Pancreas (tissue), 10 donors: ENCODE results near the gene LOC101059915.

Source experiments
- ATAC-seq, 4 donors: fragments of 200-7000 bp; cut with Tn5 transposase; one replicate each; pipeline versions ENCODE4 v1.8.0 to v1.9.1; 2020; ENCODE audit warnings: mild to moderate bottlenecking in 4 of 4, moderate library complexity in 4 of 4
- DNase-seq, 6 donors: peaks; one replicate each; pipeline ENCODE4 v3.0.0-alpha.2; 2020
- FAIRE-seq: peaks from 2 replicates; lab custom pipeline; 2012; peaks lifted over from hg19 to GRCh38; lab: Jason Lieb, UNC
- H3K27ac ChIP-seq, 4 donors: fragments of 200-600 bp; sonication (generic); 1 replicate in 3 of 4; 2 replicates in 1 of 4; pipeline versions ENCODE4 v1.5.0 to v1.8.0; 2020
- H3K27me3 ChIP-seq, 4 donors: fragments of 200-600 bp; one replicate each; pipeline ENCODE4 v1.8.0; 2021
- H3K36me3 ChIP-seq, 3 donors: fragments of 200-600 bp; sonication (generic) in 1 of 3; one replicate each; pipeline versions ENCODE4 v1.5.0 to v1.8.0; 2020 to 2021
- H3K4me1 ChIP-seq, 3 donors: fragments of 200-600 bp; one replicate each; pipeline ENCODE4 v1.8.0; 2021
- H3K4me3 ChIP-seq, 4 donors: fragments of 200-600 bp; sonication (generic) in 2 of 4; one replicate each; pipeline versions ENCODE4 v1.5.0 to v1.8.0; 2020 to 2021
- H3K9me3 ChIP-seq, 4 donors: fragments of 200-600 bp; one replicate each; pipeline ENCODE4 v1.8.0; 2021
- CTCF ChIP-seq, 4 donors: fragments of 200-600 bp; sonication (generic) in 3 of 4; IDR thresholded peaks; one replicate each; pipeline versions ENCODE4 v1.5.0 to v1.8.0; 2021; ENCODE audit warnings: antibody characterized with exemption in 4 of 4
- WGBS, 2 donors: extraction: QIAGEN DNeasy Blood & Tissue Kit; methylation state at CpG; one replicate each; pipeline ENCODE4 v1.1.7; 2013; 5-methylcytosine and 5-hydroxymethylcytosine counted together
- intact Hi-C, 3 donors: fragments of 100-400 bp; cut with DNase I; formaldehyde crosslinking; loops; one replicate each; pipeline versions ENCODE4 v1.11.1 to v1.14.2; 2022
- donor health status: healthy with polysubstance abuse.
- donor health status: DM: no; HTN: no; CAD: no; lungs with moderate emphysema.
- donor health status: DM: no; HTN: no; CAD: no.
- donor health status: control.
- donor health status: control.
- donor health status: Bipolar disorder and iron deficiency.
- donor health status: DM: yes; HTN: yes; CAD: no.
- donor health status: DM: no; HTN: no; CAD: no.
- donor health status: DM: no; HTN: no; CAD: no.
- donor health status: DM: yes; HTN: yes; CAD: no.

LOC101059915 gene

GRCh38 chrX:71619986-71620385 lies 47.4 kb upstream of the LOC101059915 start:
- H3K4me3 ChIP-seq: no peak overlapping the region
- H3K4me1 ChIP-seq: no peaks in the 10 kb centered on the region
- intact Hi-C loops: no loop called here
- DNase-seq (no peak), FAIRE-seq (no peak), ATAC-seq (no peak)
- no peak for TF ChIP-seq CTCF (IDR thresholded peaks at IDR 0.05)
- H3K27ac ChIP-seq: no peak overlapping the region
- no peaks in the 10 kb centered on the region for H3K36me3 ChIP-seq
- no peaks in the 10 kb centered on the region for H3K9me3 ChIP-seq
- H3K27me3 ChIP-seq: no peaks in the 10 kb centered on the region
- 60 to 88% methylated on average over 1 of the region's 1 CpG for WGBS, 2 donors

GRCh38 chrX:71621603-71622002 lies 45.7 kb upstream of the LOC101059915 start:
- no peak for TF ChIP-seq CTCF (IDR thresholded peaks at IDR 0.05)
- ATAC-seq (no peak), DNase-seq (no peak), FAIRE-seq (no peak)
- intact Hi-C loops: no loop called here
- Histone ChIP-seq H3K4me1 (no peaks in the 10 kb centered on the region), H3K27ac (no peak overlapping the region), H3K9me3 (no peaks in the 10 kb centered on the region), H3K4me3 (no peak overlapping the region), H3K36me3 (no peaks in the 10 kb centered on the region), H3K27me3 (no peaks in the 10 kb centered on the region)
- WGBS, 2 donors: 54 to 63% methylated on average over 6 of the region's 6 CpGs

GRCh38 chrX:71622032-71622575 lies 45.2 kb upstream of the LOC101059915 start:
- Histone ChIP-seq H3K9me3 (no peaks in the 10 kb centered on the region), H3K36me3 (no peaks in the 10 kb centered on the region), H3K4me3 (no peak overlapping the region), H3K27me3 (no peaks in the 10 kb centered on the region), H3K4me1 (no peaks in the 10 kb centered on the region), H3K27ac (peak overlapping the region in 3 of 4 donors; percentile 29 to 60 (median 48))
- intact Hi-C loops: no loop called here
- TF ChIP-seq CTCF (IDR thresholded peaks at IDR 0.05): no peak
- WGBS, 2 donors: 87 to 92% methylated on average over 9 of the region's 9 CpGs
- FAIRE-seq: no peak
- no peak for ATAC-seq
- DNase-seq: no peak

GRCh38 chrX:71622576-71623450 lies 44.5 kb upstream of the LOC101059915 start:
- WGBS, 2 donors: 33 to 42% methylated on average over 13 of the region's 13 CpGs
- FAIRE-seq: no peak

More at GRCh38 chrX:71622576-71623450, 44.5 kb upstream of the LOC101059915 start:
- Histone ChIP-seq H3K27me3 (no peaks in the 10 kb centered on the region), H3K4me1 (no peaks in the 10 kb centered on the region), H3K9me3 (no peaks in the 10 kb centered on the region), H3K4me3 (no peak overlapping the region), H3K27ac (peak overlapping the region in 3 of 4 donors; percentile 43 to 60 (median 48)), H3K36me3 (no peaks in the 10 kb centered on the region)
- intact Hi-C loops: no loop called here
- peak; percentile 30 to 84 (median 66) for DNase-seq
- TF ChIP-seq CTCF (IDR thresholded peaks at IDR 0.05): peak in 1 of 4 donors; percentile 19
- peak; percentile 84 to 89 (median 86) for ATAC-seq
